A549 treated with GW870086 at 1 μM for 4 hours (cell line): ENCODE measurements around the gene ZNF134. TPM values are rescaled to one million over a fixed set of nuclear protein-coding genes. Genes with fewer than 3 reads are reported as not detected.

Experiments used
- total RNA-seq: library from RNA; stranded (reverse); fragments of 200-300 nt; extraction: Qiagen RNA extraction; gene quantifications from 5 replicates; pipeline ENCODE4 v1.2.3, GENCODE V29; 2022; ENCODE audit warnings: low read depth

Gene ZNF134
- 8.8 to 12.1 TPM (median 9.3 TPM) in 5 replicates for total RNA-seq

GRCh38 chr19:57613941-57614743 is at the start of gene ZNF134:
ZNF134 (plus strand) TSS chr19:57614242; CDS start chr19:57619469, 5,227 bp downstream.

DNA sequence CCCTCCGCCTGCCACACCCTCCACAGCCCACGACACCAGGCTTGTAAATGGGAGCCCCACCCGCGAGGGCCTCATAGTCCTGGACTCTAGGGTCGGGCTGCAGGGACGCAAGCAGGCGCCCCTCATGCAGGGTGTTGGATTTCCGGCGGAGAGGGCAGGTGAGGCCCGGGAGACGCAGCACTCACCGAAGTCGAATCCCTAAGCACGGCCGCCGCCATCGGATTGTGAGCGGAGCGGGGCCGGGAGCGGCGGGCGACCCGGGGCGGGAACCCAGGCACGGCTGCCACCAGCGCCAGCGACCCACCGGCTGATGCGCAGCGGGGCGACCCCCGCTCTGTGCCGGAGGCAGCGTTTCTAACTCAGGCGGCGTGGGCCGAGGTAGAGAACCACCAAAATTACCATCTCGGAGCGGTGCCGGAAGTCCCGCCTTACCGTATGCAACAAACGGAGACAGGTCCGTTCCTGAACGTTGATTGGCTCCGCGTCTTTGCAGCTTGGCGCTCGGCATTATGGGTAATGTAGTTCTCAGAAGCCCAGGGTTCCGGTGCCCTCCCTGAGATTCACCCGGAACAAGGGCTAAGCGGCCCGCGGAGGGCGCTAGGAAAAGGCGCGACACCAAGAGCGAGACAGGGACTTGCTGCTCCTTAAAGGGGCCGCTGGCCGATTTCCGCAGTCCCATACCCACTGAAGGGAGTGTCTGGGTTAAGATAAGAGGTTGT is 35.4 kb upstream of the ZNF134 start, which contains the start of gene ZNF416:
Gene ZNF416, minus strand, starts transcription at position 425 of the 719 bp plus-strand sequence. Its CDS starts 207 bp downstream, at position 218.

GRCh38 chr19:57583521-57584416 is 30.3 kb upstream of the ZNF134 start, which contains the start of gene ZIK1:
ZIK1 (plus strand) TSS chr19:57584145; CDS start chr19:57584357, 212 bp downstream.

GRCh38 chr19:57599761-57600383 is 14.2 kb upstream of the ZNF134 start, which contains the start of gene ZNF530:
ZNF530 (plus strand) TSS chr19:57599885; CDS start chr19:57604346, 4,461 bp downstream.

DNA sequence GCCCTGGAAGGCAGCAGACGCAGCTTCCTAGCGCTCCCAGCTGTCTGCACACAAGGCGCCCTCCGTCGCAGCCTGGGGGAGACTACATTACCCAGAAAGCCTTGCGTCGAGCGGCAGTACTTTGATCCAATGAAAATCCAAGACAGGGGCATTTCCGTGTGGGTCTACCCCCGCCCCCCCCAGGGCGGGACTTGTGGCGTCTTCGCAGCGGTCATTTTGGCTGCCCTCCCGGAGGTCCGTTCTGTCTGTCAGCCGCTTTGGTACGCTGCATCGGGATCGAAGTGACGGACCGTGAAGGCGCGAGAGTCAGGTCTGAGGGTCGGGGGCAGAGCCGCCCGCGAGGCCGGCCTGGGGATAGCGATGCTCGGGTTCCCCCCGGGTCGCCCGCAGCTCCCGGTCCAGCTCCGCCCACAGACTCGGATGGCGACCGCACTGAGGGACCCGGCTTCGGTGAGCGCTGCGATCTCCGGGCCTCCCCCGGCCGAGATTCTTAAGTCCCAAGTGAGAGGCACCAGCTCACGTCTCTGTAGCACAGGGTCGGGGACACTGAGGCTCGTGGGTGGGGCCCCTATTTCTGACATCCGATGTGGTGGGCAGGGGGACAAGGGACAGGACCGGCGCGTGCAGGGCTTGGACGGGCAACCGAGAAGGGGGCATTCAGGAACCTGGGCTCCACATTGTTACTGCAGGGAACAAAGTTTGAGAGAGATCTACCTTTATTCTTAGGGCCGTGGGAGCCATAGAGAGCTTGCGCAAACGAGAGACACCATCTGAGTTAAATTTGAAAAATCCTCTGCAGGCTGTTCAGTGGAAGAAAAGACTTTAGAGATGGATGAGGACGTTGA is 19.2 kb downstream of the ZNF134 start, which contains the start of gene ZNF211:
Gene ZNF211, plus strand, starts transcription at position 182 of the 845 bp plus-strand sequence. Its CDS starts 179 bp downstream, at position 361.

DNA sequence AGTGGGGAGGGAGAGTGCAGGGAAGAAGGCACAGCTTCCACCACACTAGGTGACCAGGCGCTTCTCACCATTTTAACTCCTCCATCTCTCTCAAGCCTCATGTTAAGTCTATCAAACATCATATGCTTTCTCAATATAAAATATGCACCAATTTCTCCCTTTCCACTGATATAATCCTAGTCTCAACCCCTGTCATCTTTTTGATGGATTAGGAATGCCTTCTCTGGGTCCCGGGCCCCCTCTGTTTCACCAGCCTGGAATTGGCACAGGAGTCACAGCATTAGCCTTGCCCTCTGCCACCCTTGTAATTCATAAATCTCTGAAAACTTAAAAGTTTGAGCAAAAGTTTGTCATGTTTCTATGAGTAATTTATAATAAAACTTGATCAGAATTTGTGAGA is 54.6 kb downstream of the ZNF134 start, which contains the start of gene ZSCAN4:
Gene ZSCAN4, plus strand, starts transcription at position 301 of the 400 bp plus-strand sequence. CDS start 7,211 bp downstream, outside the sequence.

Other genes with a start within 250 kb of the ZNF134 start
- gene ZNF548, start 224.4 kb upstream of the ZNF134 start, total RNA-seq, result 2.2 to 4.6 TPM (median 3.9 TPM) in 5 replicates
- gene ZNF17, start 203.1 kb upstream of the ZNF134 start, total RNA-seq, result 4.0 to 7.4 TPM (median 4.9 TPM) in 5 replicates
- 14.1 to 17.2 TPM (median 14.4 TPM) in 5 replicates for gene ZNF749, start 178.9 kb upstream of the ZNF134 start, total RNA-seq
- 0.08 to 0.10 TPM in 2 of 5 replicates, not detected in the others for gene VN1R1, start 157.1 kb upstream of the ZNF134 start, total RNA-seq
- gene ZNF772, start 136.7 kb upstream of the ZNF134 start, total RNA-seq, result 0.58 to 1.8 TPM (median 1.5 TPM) in 5 replicates
- 5.6 to 9.9 TPM (median 6.5 TPM) in 5 replicates for gene ZNF419, start 126.5 kb upstream of the ZNF134 start, total RNA-seq
- gene ZNF773, start 114.3 kb upstream of the ZNF134 start, total RNA-seq, result 3.6 to 5.6 TPM (median 5.5 TPM) in 5 replicates
- 1.5 to 2.1 TPM (median 1.8 TPM) in 5 replicates for gene ZNF549, start 86.9 kb upstream of the ZNF134 start, total RNA-seq
- 3.0 to 4.3 TPM (median 3.8 TPM) in 5 replicates for gene ZNF550, start 54.4 kb upstream of the ZNF134 start, total RNA-seq
- 3.4 to 5.5 TPM (median 4.7 TPM) in 5 replicates for gene ZNF416, start 35.3 kb upstream of the ZNF134 start, total RNA-seq
- not detected in 5 replicates for gene ZIK1, start 30.1 kb upstream of the ZNF134 start, total RNA-seq
- 4.2 to 5.6 TPM (median 4.8 TPM) in 5 replicates for gene ZNF530, start 14.4 kb upstream of the ZNF134 start, total RNA-seq
- 5.1 to 6.8 TPM (median 6.0 TPM) in 5 replicates for gene ZNF211, start 18.9 kb downstream of the ZNF134 start, total RNA-seq
- gene ZSCAN4, start 54.7 kb downstream of the ZNF134 start, total RNA-seq, result not detected in 5 replicates
- gene ZNF551, start 67.7 kb downstream of the ZNF134 start, total RNA-seq, result 4.8 to 5.6 TPM (median 5.0 TPM) in 5 replicates
- not detected in 5 replicates for gene ZNF154, start 95.0 kb downstream of the ZNF134 start, total RNA-seq
- 0.69 to 1.1 TPM (median 1.0 TPM) in 5 replicates for gene ZNF671, start 113.4 kb downstream of the ZNF134 start, total RNA-seq
- 5.0 to 7.4 TPM (median 5.3 TPM) in 5 replicates for gene ZNF776, start 132.6 kb downstream of the ZNF134 start, total RNA-seq
- gene ZNF586, start 155.4 kb downstream of the ZNF134 start, total RNA-seq, result 5.1 to 7.2 TPM (median 6.6 TPM) in 5 replicates
- gene ZNF552, start 200.7 kb downstream of the ZNF134 start, total RNA-seq, result 4.0 to 6.7 TPM (median 5.4 TPM) in 5 replicates
- 6.8 to 9.3 TPM (median 8.4 TPM) in 5 replicates for gene ZNF587B, start 216.1 kb downstream of the ZNF134 start, total RNA-seq
- 5.2 to 6.7 TPM (median 6.6 TPM) in 5 replicates for gene ZNF587, start 235.6 kb downstream of the ZNF134 start, total RNA-seq